HG03064 (cell line): Measurements from ENCODE around the gene ZFPM1.

Experiments
- ATAC-seq: cut with Tn5 transposase; IDR thresholded peaks from one replicate; pipeline ENCODE4 v1.9.1; 2021; ENCODE audit warnings: low read depth; ENCODE audit not compliant: unreplicated experiment

Gene ZFPM1

GRCh38 chr16:88582912-88583575 is 130.0 kb downstream of the ZFPM1 start:
- ATAC-seq, result no peak

GRCh38 chr16:88584676-88585075 is 131.6 kb downstream of the ZFPM1 start:
- no peak for ATAC-seq

GRCh38 chr16:88585269-88585668 is 132.2 kb downstream of the ZFPM1 start:
- ATAC-seq, result no peak

- no peak for ATAC-seq
These were observed 133.0 kb downstream of the ZFPM1 start for GRCh38 chr16:88585927-88586581.
